HL-60 (cell line): ENCODE results near the gene MALT1.

Experiments
- DNase-seq, 2 experiments: peaks; one replicate each; pipeline ENCODE4 v3.0.0-alpha.2; 2010 to 2020; ENCODE audit warnings: low read depth in 1 of 2, low spot score in 1 of 2
- H3K27ac ChIP-seq: fragments of 250-450 bp; sonication (Bioruptor Pico); replicated peaks from 2 replicates; pipeline ENCODE4 v1.5.1; 2020; ENCODE audit warnings: mild to moderate bottlenecking, moderate library complexity
- H3K27me3 ChIP-seq: fragments of 250-450 bp; sonication (Bioruptor Pico); 2 replicates; pipeline ENCODE4 v1.5.1; 2021; ENCODE audit warnings: mild to moderate bottlenecking, moderate library complexity; ENCODE audit not compliant: insufficient read depth, poor library complexity, severe bottlenecking
- H3K4me3 ChIP-seq: replicated peaks from 2 replicates; pipeline ENCODE4 v1.5.1; 2011; ENCODE audit warnings: mild to moderate bottlenecking, control low read depth, low read length; ENCODE audit not compliant: insufficient read depth
- CTCF ChIP-seq: IDR thresholded peaks from one replicate; pipeline ENCODE4 v1.5.1; 2011; ENCODE audit warnings: low read length, control low read depth, inconsistent platforms; ENCODE audit not compliant: insufficient read depth
- GABPA ChIP-seq: IDR thresholded peaks from 2 replicates; pipeline ENCODE4 v1.6.1; 2012; ENCODE audit warnings: low read depth
- POLR2AphosphoS5 ChIP-seq: IDR thresholded peaks from 2 replicates; pipeline ENCODE4 v1.6.1; 2012; ENCODE audit warnings: low read depth
- REST ChIP-seq: IDR thresholded peaks from 2 replicates; pipeline ENCODE4 v1.6.1; 2012; ENCODE audit warnings: low read depth; ENCODE audit not compliant: insufficient replicate concordance
- SPI1 ChIP-seq: IDR thresholded peaks from 2 replicates; pipeline ENCODE4 v1.6.1; 2012; ENCODE audit warnings: low read depth, mild to moderate bottlenecking, borderline replicate concordance

The MALT1 gene

GRCh38 chr18:58730618-58731017, 59.4 kb downstream of the MALT1 start:
- H3K27me3 ChIP-seq = no peaks in the 10 kb centered on the region
- no peak for TF ChIP-seq POLR2AphosphoS5
- TF ChIP-seq CTCF = no peak
- no peak for TF ChIP-seq GABPA
- TF ChIP-seq SPI1 = no peak
- no peak for TF ChIP-seq REST
- H3K27ac ChIP-seq = no peak overlapping the region
- DNase-seq = no peak
- no peak overlapping the region for H3K4me3 ChIP-seq

GRCh38 chr18:58732471-58732870, 61.2 kb downstream of the MALT1 start:
- Histone ChIP-seq H3K27me3 (no peaks in the 10 kb centered on the region), H3K27ac (no peak overlapping the region), H3K4me3 (no peak overlapping the region)
- TF ChIP-seq SPI1 (no peak), GABPA (no peak), POLR2AphosphoS5 (no peak), REST (no peak), CTCF (no peak)
- no peak for DNase-seq

GRCh38 chr18:58733866-58734265, 62.6 kb downstream of the MALT1 start:
- DNase-seq = no peak
- Histone ChIP-seq H3K27ac (no peak overlapping the region), H3K27me3 (no peaks in the 10 kb centered on the region), H3K4me3 (no peak overlapping the region)
- no peak for TF ChIP-seq REST
- TF ChIP-seq POLR2AphosphoS5 = no peak
- no peak for TF ChIP-seq GABPA
- TF ChIP-seq SPI1 = no peak
- no peak for TF ChIP-seq CTCF
